HepG2 (cell line): ENCODE measurements around the gene MXRA7. TPM values are rescaled to one million over a fixed set of nuclear protein-coding genes. Genes with fewer than 3 reads are reported as not detected.

Experiments used
- ATF1 ChIP-seq: IDR thresholded peaks from 2 replicates; pipeline ENCODE4 v1.6.1; 2016; ENCODE audit warnings: mild to moderate bottlenecking, control low read depth
- FOXC1 ChIP-seq: sonication (generic); formaldehyde crosslinking; IDR thresholded peaks from 2 replicates; pipeline ENCODE4 v1.8.0; 2022; ENCODE audit warnings: mild to moderate bottlenecking, missing genetic modification reagents, borderline replicate concordance
- GFI1 ChIP-seq: sonication (generic); formaldehyde crosslinking; IDR thresholded peaks from 2 replicates; pipeline ENCODE4 v1.5.0; 2020; ENCODE audit warnings: missing genetic modification reagents, mild to moderate bottlenecking, borderline replicate concordance
- GLI4 ChIP-seq: sonication (generic); formaldehyde crosslinking; IDR thresholded peaks from 2 replicates; pipeline ENCODE4 v1.5.1; 2020; ENCODE audit warnings: missing genetic modification reagents, mild to moderate bottlenecking, moderate library complexity, borderline replicate concordance
- HNRNPK ChIP-seq: fragments of 200-400 bp; formaldehyde crosslinking; IDR thresholded peaks from 2 replicates; pipeline ENCODE4 v1.6.1; 2018; ENCODE audit warnings: low read length, low read depth, moderate library complexity, mild to moderate bottlenecking; ENCODE audit not compliant: poor library complexity, severe bottlenecking
- HOXA7 ChIP-seq: sonication (generic); formaldehyde crosslinking; IDR thresholded peaks from 2 replicates; pipeline ENCODE4 v1.8.1; 2022; ENCODE audit warnings: mild to moderate bottlenecking, missing genetic modification reagents, moderate library complexity
- KDM5A ChIP-seq: fragments of 200-600 bp; sonication (generic); IDR thresholded peaks from 2 replicates; pipeline ENCODE4 v1.7.0; 2018; ENCODE audit warnings: antibody characterized with exemption, mild to moderate bottlenecking, low read length, borderline replicate concordance
- MED1 ChIP-seq: sonication (generic); formaldehyde crosslinking; IDR thresholded peaks from 2 replicates; pipeline ENCODE4 v1.4.0; 2020; ENCODE audit warnings: missing genetic modification reagents
- PHF21A ChIP-seq: sonication (generic); formaldehyde crosslinking; IDR thresholded peaks from 2 replicates; pipeline ENCODE4 v1.5.0; 2020; ENCODE audit warnings: mild to moderate bottlenecking, missing genetic modification reagents
- POLR2A ChIP-seq, 2 experiments: IDR thresholded peaks; 2 replicates each; pipeline ENCODE4 v1.6.1; 2011; ENCODE audit warnings: low read depth in 2 of 2, low read length in 2 of 2, mild to moderate bottlenecking in 1 of 2, moderate library complexity in 1 of 2; ENCODE audit not compliant: insufficient read depth in 1 of 2
- SMARCE1 ChIP-seq: fragments of 450-650 bp; IDR thresholded peaks from 2 replicates; pipeline ENCODE4 v1.6.1; 2017; ENCODE audit warnings: borderline replicate concordance
- SRY ChIP-seq: sonication (generic); formaldehyde crosslinking; IDR thresholded peaks from 2 replicates; pipeline ENCODE4 v1.8.0; 2022; ENCODE audit warnings: mild to moderate bottlenecking, missing genetic modification reagents
- TGIF2 ChIP-seq: IDR thresholded peaks from 2 replicates; pipeline ENCODE4 v1.6.1; 2016; ENCODE audit warnings: control low read depth, missing compliant biosample characterization
- THYN1 ChIP-seq: sonication (generic); formaldehyde crosslinking; IDR thresholded peaks from 2 replicates; pipeline ENCODE4 v1.8.1; 2023; ENCODE audit warnings: low read depth, mild to moderate bottlenecking, moderate library complexity, missing genetic modification reagents, borderline replicate concordance
- XRCC5 ChIP-seq: fragments of 200-400 bp; formaldehyde crosslinking; optimal IDR thresholded peaks from 2 replicates; pipeline ENCODE3; 2017; ENCODE audit warnings: mild to moderate bottlenecking, low read length
- YEATS4 ChIP-seq: sonication (generic); formaldehyde crosslinking; IDR thresholded peaks from 2 replicates; pipeline ENCODE4 v1.4.0; 2020; ENCODE audit warnings: missing genetic modification reagents, borderline replicate concordance
- ZBTB38 ChIP-seq: sonication (generic); formaldehyde crosslinking; IDR thresholded peaks from 2 replicates; pipeline ENCODE4 v1.5.1; 2020; ENCODE audit warnings: mild to moderate bottlenecking, missing genetic modification reagents
- ZNF24 ChIP-seq: fragments of 450-650 bp; IDR thresholded peaks from 2 replicates; pipeline ENCODE4 v1.6.1; 2017; ENCODE audit warnings: antibody characterized with exemption, mild to moderate bottlenecking
- ZNF382 ChIP-seq: sonication (generic); formaldehyde crosslinking; IDR thresholded peaks from 2 replicates; pipeline ENCODE4 v1.5.0; 2020; ENCODE audit warnings: missing genetic modification reagents, mild to moderate bottlenecking, borderline replicate concordance
- ZNF772 ChIP-seq: sonication (generic); formaldehyde crosslinking; IDR thresholded peaks from 2 replicates; pipeline ENCODE4 v1.5.0; 2020; ENCODE audit warnings: mild to moderate bottlenecking, missing genetic modification reagents
- polyA plus RNA-seq, 8 experiments: library from polyadenylated mRNA; depleted of rRNA in 3 of 8; stranded (reverse) in 7 of 8; unstranded in 1 of 8; fragments of >200 nt; fragmentation: Illumina TruSeq in 4 of 8; extraction: Trizol in 4 of 8; gene quantifications; 2 replicates each; pipeline versions ENCODE4 v1.2.1 to v1.2.3, GENCODE V29; 2011 to 2016; ENCODE audit warnings: low read depth in 4 of 8, missing spikeins in 1 of 8, mixed read lengths in 1 of 8; ENCODE audit not compliant: insufficient read depth in 1 of 8
- total RNA-seq, 5 experiments: library from RNA; depleted of rRNA; stranded (reverse); fragments of >200 nt; fragmentation: Illumina TruSeq; extraction: Trizol; gene quantifications; 2 replicates each; pipeline ENCODE4 v1.2.3, GENCODE V29; 2016; ENCODE audit warnings: low read depth in 1 of 5
- TF ChIP-seq, protein P1 (sequence below): IDR thresholded peaks from 2 replicates; pipeline ENCODE4 v1.6.1; 2016; ENCODE audit warnings: low read depth, control low read depth
- TF ChIP-seq, protein P2 (sequence below): sonication (generic); formaldehyde crosslinking; IDR thresholded peaks from 2 replicates; pipeline ENCODE4 v1.5.0; 2020; ENCODE audit warnings: mild to moderate bottlenecking, missing genetic modification reagents
- TF ChIP-seq, protein P3 (sequence below): sonication (generic); formaldehyde crosslinking; IDR thresholded peaks from 2 replicates; pipeline ENCODE4 v1.4.0; 2020; ENCODE audit warnings: missing genetic modification reagents, borderline replicate concordance

MXRA7 gene
- total and polyA plus RNA-seq, 2 of the 13 experiments (the other 11 are each of a cell fraction or from before 2014, with no cell fraction given), result 44.8 to 112 TPM

DNA sequence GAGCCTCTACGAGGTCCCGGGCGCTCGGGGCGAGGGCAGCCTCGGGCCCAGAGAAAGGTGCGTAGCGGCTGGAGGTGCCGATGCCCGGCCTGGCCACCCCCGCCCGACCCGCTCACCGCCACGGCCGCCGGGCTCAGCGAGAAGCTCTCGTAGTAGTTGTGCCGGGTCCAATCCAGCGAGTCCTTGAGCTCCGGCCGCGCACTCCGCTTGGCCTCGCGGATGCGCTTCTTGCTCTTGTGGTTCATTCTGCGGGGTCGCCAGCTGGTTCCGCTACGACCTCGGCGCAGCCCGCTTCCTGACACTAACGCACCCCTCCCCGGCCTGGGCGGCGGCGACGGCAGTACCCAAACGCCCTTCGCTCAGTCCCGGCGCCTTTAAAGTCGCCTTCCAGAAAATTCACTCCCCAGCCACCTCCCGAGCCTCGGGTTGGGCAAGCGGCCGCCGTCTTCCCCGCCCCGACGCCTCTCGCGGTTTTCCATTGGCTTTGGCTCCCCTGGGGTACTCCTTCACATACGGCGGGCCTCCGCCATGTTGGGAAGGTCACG lies 15.5 kb upstream of the MXRA7 start, which contains the start of gene JMJD6 (continued):
- TF ChIP-seq FOXC1 (CRISPR knock-in tag), result no peak; the same call in 1 of the 2 replicates
- TF ChIP-seq, protein P1, sequence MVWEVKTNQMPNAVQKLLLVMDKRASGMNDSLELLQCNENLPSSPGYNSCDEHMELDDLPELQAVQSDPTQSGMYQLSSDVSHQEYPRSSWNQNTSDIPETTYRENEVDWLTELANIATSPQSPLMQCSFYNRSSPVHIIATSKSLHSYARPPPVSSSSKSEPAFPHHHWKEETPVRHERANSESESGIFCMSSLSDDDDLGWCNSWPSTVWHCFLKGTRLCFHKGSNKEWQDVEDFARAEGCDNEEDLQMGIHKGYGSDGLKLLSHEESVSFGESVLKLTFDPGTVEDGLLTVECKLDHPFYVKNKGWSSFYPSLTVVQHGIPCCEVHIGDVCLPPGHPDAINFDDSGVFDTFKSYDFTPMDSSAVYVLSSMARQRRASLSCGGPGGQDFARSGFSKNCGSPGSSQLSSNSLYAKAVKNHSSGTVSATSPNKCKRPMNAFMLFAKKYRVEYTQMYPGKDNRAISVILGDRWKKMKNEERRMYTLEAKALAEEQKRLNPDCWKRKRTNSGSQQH (CRISPR knock-in tag), result no peak
- TF ChIP-seq TGIF2 (CRISPR knock-in tag), result no peak; the same call in 1 of the 2 replicates
- TF ChIP-seq ZNF772, result peak; percentile 53; the same call in 1 of the 2 replicates
- TF ChIP-seq KDM5A, result 0 out of 2 replicates have a peak, but pooled peaks have one; percentile 22
- TF ChIP-seq SRY (CRISPR knock-in tag), result peak; percentile 91
- no peak for TF ChIP-seq THYN1
- TF ChIP-seq, protein P2, sequence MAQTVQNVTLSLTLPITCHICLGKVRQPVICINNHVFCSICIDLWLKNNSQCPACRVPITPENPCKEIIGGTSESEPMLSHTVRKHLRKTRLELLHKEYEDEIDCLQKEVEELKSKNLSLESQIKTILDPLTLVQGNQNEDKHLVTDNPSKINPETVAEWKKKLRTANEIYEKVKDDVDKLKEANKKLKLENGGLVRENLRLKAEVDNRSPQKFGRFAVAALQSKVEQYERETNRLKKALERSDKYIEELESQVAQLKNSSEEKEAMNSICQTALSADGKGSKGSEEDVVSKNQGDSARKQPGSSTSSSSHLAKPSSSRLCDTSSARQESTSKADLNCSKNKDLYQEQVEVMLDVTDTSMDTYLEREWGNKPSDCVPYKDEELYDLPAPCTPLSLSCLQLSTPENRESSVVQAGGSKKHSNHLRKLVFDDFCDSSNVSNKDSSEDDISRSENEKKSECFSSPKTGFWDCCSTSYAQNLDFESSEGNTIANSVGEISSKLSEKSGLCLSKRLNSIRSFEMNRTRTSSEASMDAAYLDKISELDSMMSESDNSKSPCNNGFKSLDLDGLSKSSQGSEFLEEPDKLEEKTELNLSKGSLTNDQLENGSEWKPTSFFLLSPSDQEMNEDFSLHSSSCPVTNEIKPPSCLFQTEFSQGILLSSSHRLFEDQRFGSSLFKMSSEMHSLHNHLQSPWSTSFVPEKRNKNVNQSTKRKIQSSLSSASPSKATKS (CRISPR knock-in tag), result peak; percentile 82; the same call in 1 of the 2 replicates
- no peak for TF ChIP-seq ZNF382 (CRISPR knock-in tag)
- TF ChIP-seq POLR2A (IDR thresholded peaks at IDR 0.05; ENCODE audit: insufficient read depth in 1 of 2, low read depth in 2 of 2, low read length in 2 of 2), result peak in 1 of 2 experiments; percentile 75; a peak in 3 of 4 replicates
- no peak for TF ChIP-seq GLI4 (CRISPR knock-in tag)
- TF ChIP-seq ZNF24, result no peak
- peak; percentile 38; the same call in 1 of the 2 replicates for TF ChIP-seq GFI1
- no peak for TF ChIP-seq HOXA7 (CRISPR knock-in tag)
- no peak for TF ChIP-seq SMARCE1
- no peak; the same call in 1 of the 2 replicates for TF ChIP-seq ZBTB38 (CRISPR knock-in tag)
- TF ChIP-seq, protein P3, sequence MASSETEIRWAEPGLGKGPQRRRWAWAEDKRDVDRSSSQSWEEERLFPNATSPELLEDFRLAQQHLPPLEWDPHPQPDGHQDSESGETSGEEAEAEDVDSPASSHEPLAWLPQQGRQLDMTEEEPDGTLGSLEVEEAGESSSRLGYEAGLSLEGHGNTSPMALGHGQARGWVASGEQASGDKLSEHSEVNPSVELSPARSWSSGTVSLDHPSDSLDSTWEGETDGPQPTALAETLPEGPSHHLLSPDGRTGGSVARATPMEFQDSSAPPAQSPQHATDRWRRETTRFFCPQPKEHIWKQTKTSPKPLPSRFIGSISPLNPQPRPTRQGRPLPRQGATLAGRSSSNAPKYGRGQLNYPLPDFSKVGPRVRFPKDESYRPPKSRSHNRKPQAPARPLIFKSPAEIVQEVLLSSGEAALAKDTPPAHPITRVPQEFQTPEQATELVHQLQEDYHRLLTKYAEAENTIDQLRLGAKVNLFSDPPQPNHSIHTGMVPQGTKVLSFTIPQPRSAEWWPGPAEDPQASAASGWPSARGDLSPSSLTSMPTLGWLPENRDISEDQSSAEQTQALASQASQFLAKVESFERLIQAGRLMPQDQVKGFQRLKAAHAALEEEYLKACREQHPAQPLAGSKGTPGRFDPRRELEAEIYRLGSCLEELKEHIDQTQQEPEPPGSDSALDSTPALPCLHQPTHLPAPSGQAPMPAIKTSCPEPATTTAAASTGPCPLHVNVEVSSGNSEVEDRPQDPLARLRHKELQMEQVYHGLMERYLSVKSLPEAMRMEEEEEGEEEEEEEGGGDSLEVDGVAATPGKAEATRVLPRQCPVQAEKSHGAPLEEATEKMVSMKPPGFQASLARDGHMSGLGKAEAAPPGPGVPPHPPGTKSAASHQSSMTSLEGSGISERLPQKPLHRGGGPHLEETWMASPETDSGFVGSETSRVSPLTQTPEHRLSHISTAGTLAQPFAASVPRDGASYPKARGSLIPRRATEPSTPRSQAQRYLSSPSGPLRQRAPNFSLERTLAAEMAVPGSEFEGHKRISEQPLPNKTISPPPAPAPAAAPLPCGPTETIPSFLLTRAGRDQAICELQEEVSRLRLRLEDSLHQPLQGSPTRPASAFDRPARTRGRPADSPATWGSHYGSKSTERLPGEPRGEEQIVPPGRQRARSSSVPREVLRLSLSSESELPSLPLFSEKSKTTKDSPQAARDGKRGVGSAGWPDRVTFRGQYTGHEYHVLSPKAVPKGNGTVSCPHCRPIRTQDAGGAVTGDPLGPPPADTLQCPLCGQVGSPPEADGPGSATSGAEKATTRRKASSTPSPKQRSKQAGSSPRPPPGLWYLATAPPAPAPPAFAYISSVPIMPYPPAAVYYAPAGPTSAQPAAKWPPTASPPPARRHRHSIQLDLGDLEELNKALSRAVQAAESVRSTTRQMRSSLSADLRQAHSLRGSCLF, result no peak
- TF ChIP-seq PHF21A (CRISPR knock-in tag), result no peak
- no peak; the same call in 1 of the 2 replicates for TF ChIP-seq MED1 (CRISPR knock-in tag)
- TF ChIP-seq HNRNPK, result peak; percentile 70
- TF ChIP-seq XRCC5, result peak; percentile 29
- TF ChIP-seq YEATS4 (CRISPR knock-in tag), result no peak
- TF ChIP-seq ATF1 (CRISPR knock-in tag), result peak; percentile 87
